ENCODE results near the gene UBALD1.

DNA sequence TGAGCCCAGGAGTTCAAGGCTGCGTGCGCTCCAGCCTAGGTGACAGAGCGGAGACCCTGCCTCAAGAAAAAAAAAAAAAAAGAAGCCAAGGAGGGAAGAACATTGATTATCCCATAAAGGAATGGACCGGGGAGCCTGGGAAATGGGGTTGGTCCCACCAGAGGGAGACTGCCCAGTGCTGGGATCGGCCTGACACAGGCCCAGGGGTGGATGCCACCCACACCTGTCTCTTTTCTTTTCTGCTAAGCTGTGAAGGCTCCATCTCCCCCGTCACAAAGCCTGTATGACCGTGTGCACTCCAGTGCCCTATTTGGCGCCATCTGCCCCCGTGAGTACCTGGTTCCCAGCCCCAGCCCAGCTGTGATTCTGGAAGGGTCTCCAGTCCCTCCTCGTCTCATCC is 15.7 kb downstream of the UBALD1 start:
- TF ChIP-seq EZH2 (optimal IDR thresholded peaks at IDR 0.05; ENCODE audit: low read depth, low read length), result no peak
- TF ChIP-seq, protein P1, sequence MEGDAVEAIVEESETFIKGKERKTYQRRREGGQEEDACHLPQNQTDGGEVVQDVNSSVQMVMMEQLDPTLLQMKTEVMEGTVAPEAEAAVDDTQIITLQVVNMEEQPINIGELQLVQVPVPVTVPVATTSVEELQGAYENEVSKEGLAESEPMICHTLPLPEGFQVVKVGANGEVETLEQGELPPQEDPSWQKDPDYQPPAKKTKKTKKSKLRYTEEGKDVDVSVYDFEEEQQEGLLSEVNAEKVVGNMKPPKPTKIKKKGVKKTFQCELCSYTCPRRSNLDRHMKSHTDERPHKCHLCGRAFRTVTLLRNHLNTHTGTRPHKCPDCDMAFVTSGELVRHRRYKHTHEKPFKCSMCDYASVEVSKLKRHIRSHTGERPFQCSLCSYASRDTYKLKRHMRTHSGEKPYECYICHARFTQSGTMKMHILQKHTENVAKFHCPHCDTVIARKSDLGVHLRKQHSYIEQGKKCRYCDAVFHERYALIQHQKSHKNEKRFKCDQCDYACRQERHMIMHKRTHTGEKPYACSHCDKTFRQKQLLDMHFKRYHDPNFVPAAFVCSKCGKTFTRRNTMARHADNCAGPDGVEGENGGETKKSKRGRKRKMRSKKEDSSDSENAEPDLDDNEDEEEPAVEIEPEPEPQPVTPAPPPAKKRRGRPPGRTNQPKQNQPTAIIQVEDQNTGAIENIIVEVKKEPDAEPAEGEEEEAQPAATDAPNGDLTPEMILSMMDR (IDR thresholded peaks at IDR 0.05; ENCODE audit: low read length), result no peak
- no peak for TF ChIP-seq EZH2phosphoT487 (IDR thresholded peaks at IDR 0.05; ENCODE audit: low read length)
